Hematopoietic multipotent progenitor cell treated with erythropoietin and hydrocortisone succinate and interleukin-3 and kit ligand, for 15 days (in vitro differentiated cells): ENCODE measurements around the gene AGTRAP.

ENCODE experiments used
- DNase-seq: peaks from one replicate; pipeline ENCODE4 v3.0.0-alpha.2; 2015; ENCODE audit warnings: low spot score

Gene AGTRAP

DNA sequence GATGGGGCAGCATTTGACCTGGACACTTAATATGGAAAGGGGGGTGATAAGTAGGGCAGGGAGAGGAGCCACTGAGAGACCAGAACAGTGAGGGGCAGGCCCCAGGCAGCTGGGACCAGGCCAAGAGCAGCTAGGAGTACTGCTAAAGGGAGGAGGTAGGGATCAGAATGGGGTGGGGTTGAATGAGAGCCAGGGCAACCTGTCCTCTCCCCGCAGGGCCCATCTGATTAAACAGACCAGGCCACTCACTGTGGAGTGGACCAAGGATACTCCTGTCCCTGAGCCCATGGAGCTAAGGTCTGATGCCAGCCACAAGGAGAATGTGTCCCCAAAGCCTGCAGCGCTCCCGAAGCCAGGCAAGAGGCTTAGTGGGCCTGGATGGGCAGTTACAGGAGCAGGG, 28.2 kb downstream of the AGTRAP start:
- no peak for DNase-seq

DNA sequence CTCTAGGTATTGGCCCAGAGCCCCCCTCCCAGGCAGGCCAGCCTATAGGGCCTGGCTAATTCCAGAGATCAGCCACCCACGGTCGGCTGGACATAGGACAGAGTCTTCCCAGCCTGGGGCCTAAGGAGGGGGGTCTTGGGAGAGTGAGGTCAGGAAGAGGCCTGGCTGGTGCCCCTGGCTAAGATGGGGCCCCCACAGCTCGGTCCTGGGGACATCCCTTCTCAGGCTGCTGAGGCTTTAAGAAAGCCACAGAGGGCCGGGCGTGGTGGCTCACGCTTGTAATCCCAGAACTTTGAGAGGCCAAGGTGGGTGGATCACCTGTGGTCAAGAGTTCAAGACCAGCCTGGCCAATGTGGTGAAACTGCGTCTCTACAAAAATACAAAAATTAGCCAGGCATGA, 28.6 kb downstream of the AGTRAP start:
- no peak for DNase-seq

DNA sequence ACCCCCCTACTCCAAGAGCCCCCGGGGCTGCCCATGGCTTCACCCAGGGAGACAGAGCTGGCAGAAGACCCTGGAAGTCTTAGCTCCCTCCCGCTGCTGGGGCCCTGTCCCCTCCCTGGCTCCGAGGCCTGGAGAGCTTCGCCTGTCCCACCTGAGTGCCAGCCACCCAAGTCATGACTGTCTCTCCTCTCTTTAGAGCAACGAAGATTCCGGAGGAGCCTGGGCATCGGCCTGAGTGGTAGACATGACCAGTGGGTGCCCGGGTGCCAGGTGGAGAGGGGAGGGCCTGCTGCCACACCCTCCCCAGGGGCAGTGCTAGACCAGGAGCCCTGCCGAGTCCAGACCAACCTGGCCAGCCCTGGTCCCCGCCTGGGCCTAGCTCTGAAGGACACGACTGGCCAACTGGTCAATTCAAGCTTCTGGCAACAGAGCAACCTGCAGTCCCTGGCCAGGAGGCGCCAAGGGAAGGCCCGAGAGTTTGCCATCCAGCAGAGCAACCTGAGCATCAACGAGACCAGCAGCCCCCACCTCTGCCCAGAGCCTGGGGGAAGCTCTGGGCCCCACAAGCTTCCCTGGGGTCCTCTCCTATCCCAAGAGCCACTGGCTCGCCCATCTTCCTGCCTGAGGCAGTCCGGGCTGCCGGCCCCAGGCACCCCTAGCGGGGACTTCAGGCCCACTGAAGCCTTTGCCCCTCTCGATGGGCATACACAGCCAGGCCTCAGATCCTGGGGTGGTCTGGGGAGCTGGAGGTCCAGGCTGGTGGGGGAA, 29.9 kb downstream of the AGTRAP start:
- DNase-seq, result no peak

DNA sequence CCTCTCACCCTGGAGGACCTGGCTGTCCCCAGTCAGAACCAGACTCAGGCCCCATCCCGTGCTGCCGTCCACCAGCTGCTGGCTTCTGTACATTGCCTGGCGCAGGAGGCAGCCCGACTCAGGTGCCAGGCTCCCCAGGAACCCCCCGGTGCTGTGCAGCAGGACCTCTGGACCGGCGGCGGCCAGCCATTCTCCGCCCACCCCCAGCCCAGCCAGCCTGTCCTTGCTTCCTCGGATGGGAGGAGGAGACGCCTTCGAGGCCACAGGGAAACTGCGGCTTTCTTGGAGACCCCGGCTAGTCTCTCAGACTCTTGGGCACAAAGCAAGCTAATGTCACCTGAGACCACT, 30.5 kb downstream of the AGTRAP start:
- DNase-seq, result no peak

DNA sequence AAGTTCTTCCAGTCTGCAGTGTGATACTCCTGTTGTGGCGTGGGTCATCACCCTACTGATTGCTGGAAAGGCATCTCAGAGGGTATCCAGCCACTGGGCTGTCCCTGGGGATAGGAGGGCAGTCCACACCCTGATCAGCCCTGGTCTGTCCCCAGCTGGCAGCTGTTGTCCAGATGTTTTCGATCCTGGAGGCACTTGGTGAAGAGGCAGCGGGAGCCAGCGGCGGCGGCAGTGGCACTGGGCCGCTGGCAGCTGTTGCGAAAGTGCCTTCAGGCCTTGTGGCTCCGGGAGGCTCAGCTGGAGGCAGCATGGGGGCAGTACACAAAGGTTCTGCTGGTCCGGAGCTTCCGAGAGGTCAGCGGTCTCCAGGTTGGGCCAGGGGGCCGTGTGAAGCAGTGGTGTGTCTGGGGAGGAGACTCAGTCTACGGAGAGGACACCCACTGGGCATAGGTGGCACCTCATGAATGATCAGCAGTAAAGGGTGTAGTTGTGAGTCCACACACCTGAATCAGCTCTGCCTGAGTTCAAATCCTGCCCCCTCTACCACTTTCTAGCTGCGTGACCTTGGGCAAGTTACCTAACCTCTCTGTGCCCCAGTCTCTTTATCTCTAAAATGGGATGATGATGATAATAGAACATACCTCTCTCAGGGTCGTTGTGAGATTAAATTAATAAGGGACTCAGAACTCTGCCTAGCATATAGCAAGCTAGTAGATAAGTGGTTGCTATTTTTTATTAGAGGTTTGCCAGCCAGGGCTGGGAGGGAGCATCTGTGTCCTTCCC, 32.2 kb downstream of the AGTRAP start:
- no peak for DNase-seq

DNA sequence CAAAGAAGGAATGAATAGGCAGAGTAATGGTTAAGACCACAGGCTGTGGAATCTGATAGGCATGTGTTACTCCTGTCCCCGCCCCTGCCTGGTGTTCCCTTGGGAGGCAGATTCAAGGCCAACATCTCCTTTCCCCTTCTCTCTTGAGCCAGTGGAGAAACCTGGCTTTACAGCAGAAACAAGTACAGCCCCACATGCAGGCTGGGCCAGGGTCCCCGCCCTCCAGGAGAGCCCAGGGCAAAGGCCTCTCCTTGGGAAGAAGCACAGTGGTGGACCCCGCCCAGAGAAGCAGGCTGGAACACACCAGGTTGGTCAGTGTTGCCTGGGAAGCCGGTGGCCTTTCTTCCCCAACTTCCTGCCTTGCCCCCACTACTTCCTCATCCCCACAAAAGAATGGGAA, 32.9 kb downstream of the AGTRAP start:
- DNase-seq, result no peak

DNA sequence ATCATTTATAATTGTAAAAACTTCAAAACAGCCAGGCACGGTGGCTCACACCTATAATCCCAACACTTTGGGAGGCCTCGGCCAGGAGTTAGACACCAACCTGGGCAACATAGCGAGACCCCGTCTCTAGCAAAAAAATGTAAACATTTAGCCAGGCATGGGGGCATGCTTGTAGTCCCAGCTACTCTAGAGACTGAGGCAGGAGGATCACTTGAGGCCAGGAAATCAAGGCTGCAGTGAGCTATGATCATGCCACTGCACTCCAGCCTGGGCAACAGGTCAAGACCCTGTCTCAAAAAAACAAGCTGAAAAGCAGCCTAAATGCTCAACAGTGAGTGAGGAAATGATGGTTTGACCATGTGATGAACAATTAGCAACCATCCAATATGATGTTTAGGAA, 33.3 kb downstream of the AGTRAP start:
- DNase-seq, result no peak

DNA sequence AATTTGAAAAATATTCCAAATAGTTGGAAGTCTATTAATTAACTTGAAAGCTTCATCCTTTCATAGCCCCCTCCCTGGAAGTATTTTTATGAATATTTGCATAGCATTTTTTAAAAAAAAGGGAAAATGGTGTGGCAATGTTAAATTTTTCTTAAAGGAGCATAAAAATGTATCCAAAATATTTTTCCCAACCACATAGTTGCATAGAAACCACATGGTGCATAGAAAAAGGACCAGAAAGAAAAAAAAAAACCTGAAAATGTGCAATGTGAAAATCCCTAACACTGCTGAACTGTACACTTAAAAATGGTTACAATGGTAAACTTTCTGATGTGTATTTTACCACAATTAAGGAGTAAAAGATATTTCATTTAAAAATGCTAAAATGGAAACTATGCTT, 34.1 kb downstream of the AGTRAP start:
- DNase-seq, result no peak

DNA sequence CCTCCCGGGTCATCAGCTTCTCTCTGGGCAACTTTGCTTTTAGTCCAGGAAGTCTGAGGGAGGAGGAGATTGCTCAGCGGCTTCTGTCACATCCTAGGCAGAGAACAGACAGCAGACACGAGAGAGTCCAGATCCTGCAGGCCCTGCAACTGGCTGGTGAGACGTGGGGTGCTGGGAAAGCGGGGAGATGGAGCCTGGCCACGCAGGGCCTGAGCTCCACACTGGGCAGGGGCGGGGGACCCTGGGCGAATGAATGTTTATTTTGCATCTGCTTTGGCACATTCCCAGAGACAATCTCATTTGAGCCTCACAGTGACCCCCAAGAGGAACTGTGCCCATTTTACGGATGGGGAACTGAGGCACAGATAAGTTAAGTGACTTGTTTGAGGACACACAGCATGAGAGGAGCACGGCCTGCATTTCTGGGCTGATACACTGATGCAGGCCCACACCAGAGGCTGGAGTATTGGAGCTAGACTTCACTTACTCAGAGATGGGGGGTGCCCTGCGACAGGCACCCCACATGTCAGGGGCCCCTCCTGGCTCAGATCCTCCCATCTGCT, 35.6 kb downstream of the AGTRAP start:
- DNase-seq, result no peak

DNA sequence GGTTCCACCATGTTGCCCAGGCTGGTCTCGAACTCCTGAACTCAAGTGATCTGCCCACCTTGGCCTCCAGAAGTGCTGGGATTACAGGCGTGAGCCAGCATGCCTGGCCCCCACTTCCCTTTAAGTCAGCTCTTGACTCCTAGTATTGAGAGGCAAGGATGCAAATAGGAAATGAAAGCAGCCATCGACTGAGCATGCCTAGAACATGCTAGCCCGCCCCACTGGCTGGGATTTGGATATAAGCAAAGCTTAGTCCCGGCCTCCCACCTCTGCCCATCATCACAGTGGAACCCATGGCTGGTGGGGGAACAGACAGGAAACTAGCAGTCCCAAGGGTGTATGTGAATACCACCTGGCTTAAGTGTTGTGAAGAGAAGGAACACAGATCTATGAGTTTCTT, 36.5 kb downstream of the AGTRAP start:
- DNase-seq, result no peak

DNA sequence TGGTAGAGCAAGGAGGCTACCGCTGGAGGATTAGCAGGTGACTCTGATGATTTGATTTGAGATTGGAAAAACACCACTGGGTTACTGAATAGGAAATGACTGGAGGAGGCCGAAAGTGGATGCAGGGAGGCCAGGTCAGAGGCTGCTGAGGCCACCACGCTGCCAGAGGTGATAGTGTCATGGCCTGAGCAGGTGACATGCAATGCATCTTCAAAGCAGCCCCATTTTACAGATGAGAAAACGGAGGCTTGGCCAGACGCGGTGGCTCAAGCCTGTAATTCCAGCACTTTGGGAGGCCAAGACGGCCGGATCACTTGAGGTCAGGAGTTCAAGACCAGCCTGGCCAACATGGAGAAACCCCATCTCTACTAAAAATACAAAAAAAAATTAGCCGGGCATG, 38.8 kb downstream of the AGTRAP start:
- no peak for DNase-seq

DNA sequence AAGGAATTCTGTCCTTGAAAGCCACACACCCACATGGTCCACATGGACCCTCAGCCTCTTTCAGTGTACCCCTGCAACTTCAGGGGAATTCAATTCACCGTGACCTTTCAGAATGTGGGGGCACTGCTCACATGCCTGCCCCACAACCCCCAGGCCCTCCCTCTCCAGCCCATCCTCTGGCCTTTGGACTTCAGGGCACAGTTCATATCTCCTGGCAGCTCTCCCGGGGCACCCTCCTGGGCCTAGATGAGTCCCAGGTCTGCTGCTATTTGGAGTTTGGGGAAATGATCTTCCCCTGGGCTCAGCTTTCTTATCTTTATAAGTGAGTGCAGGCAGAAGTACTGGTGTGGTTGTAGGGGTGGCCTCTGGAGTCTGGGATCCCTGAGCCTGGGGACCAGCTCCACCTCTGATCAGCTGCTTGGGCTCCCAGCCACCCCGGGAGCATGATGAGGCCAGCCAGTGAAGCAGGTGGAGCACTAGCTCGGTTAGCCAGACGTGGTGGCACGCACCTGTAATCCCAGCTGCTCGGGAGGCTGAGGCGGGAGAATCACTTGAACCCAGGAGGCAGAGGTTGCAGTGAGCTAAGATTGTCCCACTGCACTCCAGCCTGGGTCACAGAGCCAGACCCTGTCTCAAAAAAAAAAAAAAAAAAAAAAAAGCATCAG, 41.9 kb downstream of the AGTRAP start:
- DNase-seq, result no peak

DNA sequence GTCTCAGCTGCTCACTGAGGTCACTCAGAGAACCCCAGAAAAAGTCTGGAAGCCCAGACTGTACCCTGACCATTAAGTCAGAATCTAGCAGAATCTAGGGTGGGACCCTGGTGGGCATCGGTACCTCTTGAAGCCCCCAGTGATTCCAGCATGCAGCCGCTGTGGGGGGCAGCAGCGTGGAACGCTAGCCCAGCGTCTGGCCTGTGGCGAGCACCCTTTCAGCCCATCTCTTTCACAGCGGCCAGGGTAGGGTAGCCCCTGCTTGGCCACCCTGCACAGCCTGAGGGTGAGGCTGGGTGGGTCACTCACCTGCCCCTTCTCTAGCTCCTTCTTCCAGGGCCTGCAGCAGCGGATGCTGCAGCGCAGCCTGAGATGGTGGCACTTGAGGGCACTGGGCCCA, 42.4 kb downstream of the AGTRAP start:
- DNase-seq, result no peak

DNA sequence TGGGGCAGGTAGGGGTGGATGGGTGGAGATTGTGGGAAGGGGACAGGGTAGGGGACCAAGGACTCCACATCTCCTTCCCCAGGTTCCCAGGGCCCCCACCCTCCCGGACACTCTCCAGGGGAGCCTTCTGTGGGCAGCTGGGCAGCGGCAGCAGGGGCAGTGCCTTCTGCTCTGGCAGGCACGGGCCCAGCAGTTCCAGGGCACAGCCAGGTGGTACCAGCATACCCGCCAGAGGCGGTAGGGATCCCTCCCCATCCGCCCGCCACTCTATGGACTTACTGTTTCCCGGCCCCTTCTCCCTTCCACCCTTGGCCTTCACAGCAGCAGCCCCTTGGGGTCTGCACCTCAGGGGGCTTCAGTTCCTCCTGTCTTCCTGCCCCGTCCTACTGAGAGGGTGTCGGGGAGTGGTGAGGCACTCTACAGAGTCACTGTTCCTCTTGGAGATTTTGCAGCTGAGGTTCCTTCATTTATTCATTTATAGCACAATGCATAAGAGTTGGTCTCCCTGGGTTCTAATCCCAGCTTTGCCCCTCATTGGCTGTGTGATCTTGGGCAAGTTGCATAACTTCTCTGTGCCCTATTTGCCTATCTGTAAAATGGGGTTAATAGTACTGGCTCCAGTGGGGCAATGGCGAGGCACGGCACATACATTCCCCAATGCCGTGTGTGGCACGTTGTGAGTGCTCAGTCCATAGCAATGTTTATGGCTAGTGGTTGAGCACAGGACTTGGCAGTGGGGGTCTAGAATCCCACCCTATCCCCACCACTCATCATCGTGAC, 43.1 kb downstream of the AGTRAP start:
- no peak for DNase-seq

DNA sequence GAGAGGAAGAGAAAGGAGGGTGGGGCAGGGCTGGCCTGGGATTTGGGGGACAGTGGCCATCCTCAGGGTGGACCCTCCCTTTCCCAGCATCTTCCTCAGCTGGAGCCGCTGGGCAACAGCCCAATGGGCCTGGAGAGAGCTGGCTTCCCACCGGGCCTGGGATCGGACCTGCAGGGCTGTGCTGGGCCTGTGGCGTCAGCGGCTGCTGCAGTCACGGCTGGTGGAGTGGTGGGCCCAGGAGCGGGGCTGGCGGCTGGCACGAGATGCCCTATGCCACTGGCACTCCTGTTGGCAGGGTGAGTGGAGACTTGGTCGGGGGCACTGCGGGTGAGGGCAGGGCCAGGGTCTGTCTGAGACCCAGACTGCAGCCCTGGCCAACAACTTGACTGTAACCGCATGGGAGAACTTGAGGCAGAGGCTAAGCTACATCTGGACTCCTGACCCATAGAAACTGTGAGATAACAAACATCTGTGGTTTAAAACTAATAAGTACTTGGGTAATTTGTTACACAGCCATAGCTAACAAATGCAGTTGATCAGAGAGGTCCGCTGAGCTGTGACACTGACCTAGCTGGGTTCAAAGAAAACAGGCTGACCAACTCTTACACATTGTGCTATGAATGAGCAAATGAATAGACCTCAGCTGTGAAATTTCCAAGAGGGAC, 43.9 kb downstream of the AGTRAP start:
- no peak for DNase-seq

DNA sequence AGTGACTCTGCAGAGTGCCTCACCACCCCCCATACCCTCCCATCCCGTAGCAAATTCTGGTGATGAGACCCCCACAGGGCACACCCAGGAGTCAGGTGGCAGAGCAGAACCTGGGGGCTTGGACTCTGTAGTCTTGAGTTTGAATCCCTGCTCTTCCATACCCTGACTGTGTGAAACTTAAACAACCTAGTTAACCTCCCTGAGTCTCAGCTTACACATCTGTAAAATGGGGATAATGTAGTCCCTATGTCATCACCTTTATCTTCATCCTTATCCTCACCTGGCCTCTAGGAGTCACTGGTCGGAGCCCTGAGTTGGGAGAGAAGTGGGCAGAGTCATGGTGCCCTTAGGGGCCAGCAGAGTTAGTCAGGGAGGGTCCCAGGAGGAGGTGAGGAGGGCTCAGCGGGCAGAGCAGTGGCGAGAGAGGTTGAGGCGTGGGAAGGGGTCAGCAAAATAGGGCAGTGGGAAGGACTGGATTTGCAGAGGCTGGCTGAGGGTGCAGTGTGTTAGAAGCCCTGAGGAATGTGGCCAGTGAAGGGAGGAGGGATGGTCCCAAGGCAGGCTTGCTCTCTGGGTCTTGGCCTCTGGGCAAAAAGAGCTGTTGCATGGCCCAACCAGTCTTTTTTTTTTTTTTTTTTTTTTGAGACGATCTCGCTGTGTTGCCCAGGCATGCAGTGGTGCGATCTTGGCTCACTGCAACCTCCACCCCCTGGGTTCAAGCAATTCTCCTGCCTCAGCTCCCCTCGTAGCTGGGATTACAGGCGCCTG, 44.6 kb downstream of the AGTRAP start:
- DNase-seq, result no peak

DNA sequence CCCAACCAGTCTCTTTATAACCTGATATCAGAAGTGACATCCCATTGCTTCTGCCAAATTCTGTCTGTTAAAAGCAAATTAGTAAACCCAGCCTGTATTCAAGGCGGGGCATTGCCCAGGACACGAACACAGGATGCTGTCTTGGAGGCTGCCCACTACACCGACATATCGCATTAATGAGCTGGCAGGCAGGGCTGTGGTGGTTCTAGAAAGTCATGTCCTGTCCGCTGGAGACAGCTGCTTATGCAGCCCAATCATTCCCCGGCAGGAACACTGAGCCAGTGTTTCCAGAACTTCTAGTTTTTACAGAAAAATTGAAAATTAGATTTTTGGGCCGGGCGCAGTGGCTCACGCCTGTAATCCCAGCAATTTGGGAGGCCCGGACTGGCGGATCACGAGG, 45.4 kb downstream of the AGTRAP start:
- no peak for DNase-seq

DNA sequence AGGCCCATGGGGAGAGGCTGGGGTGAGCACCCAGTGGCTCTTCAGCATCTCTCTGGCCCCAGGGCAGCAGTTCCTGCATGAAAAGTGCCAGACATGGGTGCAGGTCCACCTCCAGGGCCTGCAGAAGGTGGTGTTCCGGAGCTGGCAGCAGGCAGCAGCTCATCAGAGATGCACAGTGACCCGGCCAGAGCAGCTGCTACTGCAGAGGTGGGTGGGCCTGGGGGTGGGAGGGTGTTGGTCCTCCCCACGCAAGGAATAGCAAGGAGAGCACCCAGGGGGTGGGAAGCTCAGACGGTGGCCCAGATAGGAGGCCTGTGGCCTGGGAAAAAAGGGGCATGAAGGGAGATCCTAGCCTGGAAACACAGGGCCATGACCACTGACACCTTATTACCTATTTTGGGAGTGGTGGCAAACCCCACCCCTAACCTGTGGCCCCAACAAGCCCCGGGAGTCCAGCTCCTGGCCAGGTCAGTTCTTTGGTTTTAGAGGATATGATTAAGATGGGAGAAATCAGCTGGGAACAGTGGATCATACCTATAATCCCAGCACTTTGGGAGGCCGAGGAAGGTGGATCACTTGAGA, 46.3 kb downstream of the AGTRAP start:
- DNase-seq, result no peak

DNA sequence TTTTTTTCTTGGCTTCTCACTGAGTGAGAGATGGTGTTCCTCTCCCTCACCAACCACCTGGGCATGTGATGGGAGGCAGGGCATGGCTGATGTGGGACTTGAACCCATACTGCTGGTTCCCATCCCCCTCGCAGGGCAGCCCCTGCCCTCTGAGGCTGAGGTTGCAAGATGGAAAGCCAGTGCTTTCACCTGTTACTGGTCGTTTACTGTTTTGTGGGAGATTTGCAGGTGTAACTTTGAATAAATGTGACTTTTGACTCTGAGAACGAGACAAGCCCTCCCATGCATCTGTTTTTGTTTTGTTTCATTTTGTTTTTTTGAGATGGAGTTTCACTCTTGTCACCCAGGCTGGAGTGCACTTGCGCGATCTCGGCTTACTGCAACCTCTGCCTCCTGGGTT, 47.6 kb downstream of the AGTRAP start:
- no peak for DNase-seq

DNA sequence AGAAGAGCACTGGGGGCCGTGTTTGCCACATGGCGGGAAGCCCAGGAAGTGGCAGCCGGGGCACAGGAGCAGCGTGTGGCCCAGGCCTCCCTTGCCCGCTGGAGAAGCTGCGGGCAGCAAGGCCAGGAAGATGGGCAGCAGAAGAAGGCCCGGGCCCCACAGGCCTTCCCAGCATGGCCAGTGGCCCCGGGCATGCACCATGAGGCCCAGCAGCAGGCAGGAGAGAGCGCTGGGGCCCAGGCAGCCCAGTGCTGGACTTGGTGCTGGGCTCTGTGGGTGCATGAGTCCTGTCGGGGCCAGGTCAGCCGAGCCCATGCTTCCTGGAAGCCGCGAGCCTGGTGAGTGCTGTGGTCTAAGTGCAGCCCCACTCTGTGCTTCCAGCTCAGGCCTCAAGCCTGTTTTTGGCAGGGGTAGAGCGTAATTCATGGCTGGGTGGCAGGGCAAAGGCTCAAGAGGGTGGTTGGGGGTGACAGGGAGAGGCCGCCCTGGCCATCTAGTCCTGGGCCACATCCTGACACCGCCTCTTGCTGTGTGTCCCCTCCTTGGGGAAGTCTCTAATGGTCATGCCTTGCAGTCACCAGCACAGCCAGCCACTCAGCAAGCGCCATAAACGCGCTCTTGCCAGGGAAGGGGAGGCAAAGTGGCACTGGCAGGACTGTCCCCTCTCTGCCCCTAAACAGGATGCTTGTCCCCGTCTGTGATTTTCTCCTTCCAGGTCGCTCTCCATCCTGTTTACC, 48.5 kb downstream of the AGTRAP start:
- no peak for DNase-seq
